ENCODE measurements around the gene PACRG.
"Not testable (repeated sequence)": the region's sequence is repeated elsewhere in the genome, so short reads cannot be mapped to it uniquely, and the experiment has no call there.

Gene PACRG

DNA sequence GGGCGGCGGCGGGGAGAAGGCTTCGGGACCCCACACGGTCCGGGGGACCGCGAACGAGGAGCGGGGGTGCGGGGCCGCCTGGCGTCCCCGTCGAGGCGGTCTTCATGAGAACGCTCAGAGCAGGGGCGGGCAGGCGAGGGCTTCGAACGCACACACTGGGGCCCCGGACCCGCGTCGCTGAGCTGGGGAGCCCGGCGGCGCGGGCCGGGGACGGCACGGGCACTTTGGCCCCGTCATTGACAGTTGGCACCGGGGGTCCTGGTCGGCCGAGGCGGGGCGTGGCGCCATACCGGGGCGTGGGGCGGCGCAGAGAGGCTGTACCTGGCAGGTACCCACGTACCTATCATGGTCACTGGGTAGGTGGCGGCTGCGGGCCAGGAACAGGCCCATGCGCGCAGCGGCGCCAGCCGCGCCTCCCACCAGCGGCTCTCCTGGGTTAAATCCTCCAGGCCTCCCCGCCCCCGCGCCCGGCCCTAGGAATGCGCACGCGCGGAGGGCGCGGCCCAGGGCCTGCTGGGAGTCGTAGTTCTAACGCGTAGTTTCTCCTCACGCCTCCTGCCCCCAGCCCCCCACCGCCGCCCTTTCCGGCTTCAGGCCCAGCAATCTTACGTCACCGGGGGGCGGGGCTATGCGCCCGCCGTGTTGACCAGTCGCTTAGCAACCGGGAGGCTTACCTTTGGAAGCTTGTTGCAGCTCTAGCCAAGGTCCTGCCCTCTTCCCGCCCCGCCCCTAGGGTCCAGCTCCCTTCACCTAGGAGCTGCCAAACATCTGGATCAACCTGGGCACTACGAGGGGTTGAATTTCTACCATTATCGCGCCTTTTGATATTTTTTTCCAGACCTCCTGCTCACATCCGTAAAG is at the start of gene PACRG, which contains the start of gene PRKN:
PACRG (plus strand) TSS at position 653 of the 861 bp plus-strand sequence.
PRKN (minus strand) TSS at position 445 of the 861 bp plus-strand sequence.
- ChIA-PET POLR2A (ENCODE audit: low non-redundant PET) (no interaction called here), CTCF (no interaction called here)
- TF ChIP-seq, protein P1, sequence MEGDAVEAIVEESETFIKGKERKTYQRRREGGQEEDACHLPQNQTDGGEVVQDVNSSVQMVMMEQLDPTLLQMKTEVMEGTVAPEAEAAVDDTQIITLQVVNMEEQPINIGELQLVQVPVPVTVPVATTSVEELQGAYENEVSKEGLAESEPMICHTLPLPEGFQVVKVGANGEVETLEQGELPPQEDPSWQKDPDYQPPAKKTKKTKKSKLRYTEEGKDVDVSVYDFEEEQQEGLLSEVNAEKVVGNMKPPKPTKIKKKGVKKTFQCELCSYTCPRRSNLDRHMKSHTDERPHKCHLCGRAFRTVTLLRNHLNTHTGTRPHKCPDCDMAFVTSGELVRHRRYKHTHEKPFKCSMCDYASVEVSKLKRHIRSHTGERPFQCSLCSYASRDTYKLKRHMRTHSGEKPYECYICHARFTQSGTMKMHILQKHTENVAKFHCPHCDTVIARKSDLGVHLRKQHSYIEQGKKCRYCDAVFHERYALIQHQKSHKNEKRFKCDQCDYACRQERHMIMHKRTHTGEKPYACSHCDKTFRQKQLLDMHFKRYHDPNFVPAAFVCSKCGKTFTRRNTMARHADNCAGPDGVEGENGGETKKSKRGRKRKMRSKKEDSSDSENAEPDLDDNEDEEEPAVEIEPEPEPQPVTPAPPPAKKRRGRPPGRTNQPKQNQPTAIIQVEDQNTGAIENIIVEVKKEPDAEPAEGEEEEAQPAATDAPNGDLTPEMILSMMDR (conservative IDR thresholded peaks at IDR 0.05; ENCODE audit: low read depth), result no peak
- H3K27ac ChIP-seq, result peak within 1 kb of the TSS; percentile 29; the same call in 1 of the 2 replicates
- DNase-seq (ENCODE audit: low spot score), result peak; percentile 97

DNA sequence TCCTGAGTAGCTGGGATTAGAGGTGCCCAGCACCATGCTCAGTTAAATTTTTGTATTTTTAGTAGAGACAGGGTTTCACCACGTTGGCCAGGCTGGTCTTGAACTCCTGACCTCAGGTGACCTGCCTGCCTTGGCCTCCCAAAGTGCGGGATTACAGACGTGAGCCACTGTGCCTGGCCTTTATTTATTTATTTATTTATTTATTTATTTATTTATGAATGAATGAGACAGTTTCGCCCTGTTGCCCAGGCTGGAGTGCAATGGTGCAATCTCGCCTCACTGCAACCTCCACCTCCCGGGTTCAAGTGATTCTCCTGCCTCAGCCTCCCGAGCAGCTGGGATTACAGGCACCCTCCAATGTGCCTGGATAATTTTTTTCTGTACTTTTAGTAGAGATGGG is 48.9 kb upstream of the PACRG start:
- H3K27ac ChIP-seq; DNase-seq (ENCODE audit: low spot score); POLR2A ChIA-PET (ENCODE audit: low non-redundant PET); CTCF ChIA-PET: not testable (repeated sequence)

GRCh38 chr6:162679681-162680080 is 48.1 kb upstream of the PACRG start:
- H3K27ac ChIP-seq, result no peak overlapping the region
- CTCF ChIA-PET, result no interaction called here
- TF ChIP-seq, protein P1 (conservative IDR thresholded peaks at IDR 0.05; ENCODE audit: low read depth), result no peak
- DNase-seq (ENCODE audit: low spot score), result no peak
- POLR2A ChIA-PET (ENCODE audit: low non-redundant PET), result no interaction called here

GRCh38 chr6:162680367-162680766 is 47.4 kb upstream of the PACRG start:
- DNase-seq (ENCODE audit: low spot score), result no peak
- ChIA-PET POLR2A (ENCODE audit: low non-redundant PET) (no interaction called here), CTCF (no interaction called here)
- TF ChIP-seq, protein P1 (conservative IDR thresholded peaks at IDR 0.05; ENCODE audit: low read depth), result no peak
- no peak overlapping the region for H3K27ac ChIP-seq

GRCh38 chr6:162680871-162681270 is 46.9 kb upstream of the PACRG start:
- TF ChIP-seq, protein P1 (conservative IDR thresholded peaks at IDR 0.05; ENCODE audit: low read depth), result no peak
- CTCF ChIA-PET, result no interaction called here
- DNase-seq (ENCODE audit: low spot score), result no peak
- POLR2A ChIA-PET (ENCODE audit: low non-redundant PET), result no interaction called here
- no peak overlapping the region for H3K27ac ChIP-seq

- ChIA-PET CTCF (no interaction called here), POLR2A (ENCODE audit: low non-redundant PET) (no interaction called here)
- no peak for DNase-seq (ENCODE audit: low spot score)
- no peak overlapping the region for H3K27ac ChIP-seq
- TF ChIP-seq, protein P1 (conservative IDR thresholded peaks at IDR 0.05; ENCODE audit: low read depth), result no peak
Observed at GRCh38 chr6:162681447-162681846, 46.3 kb upstream of the PACRG start.

- H3K27ac ChIP-seq, result no peak overlapping the region
- TF ChIP-seq, protein P1 (conservative IDR thresholded peaks at IDR 0.05; ENCODE audit: low read depth), result no peak
- POLR2A ChIA-PET (ENCODE audit: low non-redundant PET), result no interaction called here
- CTCF ChIA-PET, result no interaction called here
- DNase-seq (ENCODE audit: low spot score), result no peak
Observed at GRCh38 chr6:162683135-162683534, 44.6 kb upstream of the PACRG start.

All from RWPE1 (cell line).